Measurements from ENCODE around the gene PPIL6.
"Not testable (repeated sequence)": the region's sequence is repeated elsewhere in the genome, so short reads cannot be mapped to it uniquely, and the experiment has no call there.

Gene PPIL6

DNA sequence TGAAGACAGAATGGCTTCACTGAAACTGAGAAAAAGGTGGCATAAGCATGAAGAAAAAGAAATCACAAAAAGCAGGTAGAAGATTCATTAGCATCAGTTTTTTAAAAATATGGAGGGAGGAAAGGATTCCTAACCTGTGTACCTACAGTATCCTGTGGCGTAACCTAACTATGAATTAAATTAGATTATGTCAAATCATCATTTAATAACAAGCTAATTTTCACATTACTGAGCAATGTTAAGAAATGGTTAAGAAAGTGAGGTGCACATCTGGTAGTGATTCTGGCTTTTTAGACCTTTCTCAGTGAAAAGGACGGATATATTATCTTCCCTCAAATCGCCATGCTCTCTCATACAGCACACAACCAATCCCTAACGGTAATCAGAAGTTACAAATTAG lies 70.7 kb downstream of the PPIL6 start:
- DNase-seq (ENCODE audit: extremely low read depth in 1 of 2, low read depth in 1 of 2), result no peak

DNA sequence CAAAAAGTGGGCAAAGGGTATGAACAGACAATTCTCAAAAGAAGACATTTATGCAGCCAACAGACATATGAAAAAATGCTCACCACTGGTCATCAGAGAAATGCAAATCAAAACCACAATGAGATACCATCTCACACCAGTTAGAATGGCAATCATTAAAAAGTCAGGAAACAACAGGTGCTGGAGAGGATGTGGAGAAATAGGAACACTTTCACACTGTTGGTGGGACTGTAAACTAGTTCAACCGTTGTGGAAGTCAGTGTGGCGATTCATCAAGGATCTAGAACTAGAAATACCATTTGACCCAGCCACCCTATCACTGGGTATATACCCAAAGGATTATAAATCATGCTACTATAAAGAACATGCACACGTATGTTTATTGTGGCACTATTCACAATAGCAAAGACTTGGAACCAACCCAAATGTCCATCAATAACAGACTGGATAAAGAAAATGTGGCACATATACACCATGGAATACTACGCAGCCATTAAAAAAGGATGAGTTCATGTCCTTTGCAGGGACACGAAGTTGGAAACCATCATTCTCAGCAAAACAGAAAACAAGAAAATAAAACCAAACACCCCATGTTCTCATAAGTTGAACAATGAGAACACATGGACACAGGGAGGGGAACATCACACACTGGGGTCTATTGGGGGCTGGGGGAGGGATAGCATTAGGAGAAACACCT lies 75.9 kb downstream of the PPIL6 start:
- not testable (repeated sequence) for DNase-seq (ENCODE audit: extremely low read depth in 1 of 2, low read depth in 1 of 2)

DNA sequence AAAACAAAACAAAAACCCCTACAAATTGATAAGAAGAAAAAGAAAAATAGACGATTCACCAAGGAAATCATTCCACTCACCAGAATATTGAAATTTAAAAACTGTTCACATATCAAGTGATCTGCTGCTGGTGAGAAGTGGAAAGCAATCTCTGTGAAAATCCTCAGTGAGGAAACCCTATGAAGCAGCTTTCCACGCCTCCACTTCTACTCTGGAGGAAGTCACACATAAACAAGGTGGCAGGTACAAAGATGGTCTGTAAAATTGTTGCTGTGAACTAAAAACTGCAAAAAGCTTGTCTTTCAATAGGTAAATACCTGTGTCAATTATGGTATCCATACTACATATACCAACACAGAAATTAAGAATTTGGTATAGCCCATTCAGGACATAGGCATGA lies 76.7 kb downstream of the PPIL6 start:
- no peak for DNase-seq (ENCODE audit: extremely low read depth in 1 of 2, low read depth in 1 of 2)

DNA sequence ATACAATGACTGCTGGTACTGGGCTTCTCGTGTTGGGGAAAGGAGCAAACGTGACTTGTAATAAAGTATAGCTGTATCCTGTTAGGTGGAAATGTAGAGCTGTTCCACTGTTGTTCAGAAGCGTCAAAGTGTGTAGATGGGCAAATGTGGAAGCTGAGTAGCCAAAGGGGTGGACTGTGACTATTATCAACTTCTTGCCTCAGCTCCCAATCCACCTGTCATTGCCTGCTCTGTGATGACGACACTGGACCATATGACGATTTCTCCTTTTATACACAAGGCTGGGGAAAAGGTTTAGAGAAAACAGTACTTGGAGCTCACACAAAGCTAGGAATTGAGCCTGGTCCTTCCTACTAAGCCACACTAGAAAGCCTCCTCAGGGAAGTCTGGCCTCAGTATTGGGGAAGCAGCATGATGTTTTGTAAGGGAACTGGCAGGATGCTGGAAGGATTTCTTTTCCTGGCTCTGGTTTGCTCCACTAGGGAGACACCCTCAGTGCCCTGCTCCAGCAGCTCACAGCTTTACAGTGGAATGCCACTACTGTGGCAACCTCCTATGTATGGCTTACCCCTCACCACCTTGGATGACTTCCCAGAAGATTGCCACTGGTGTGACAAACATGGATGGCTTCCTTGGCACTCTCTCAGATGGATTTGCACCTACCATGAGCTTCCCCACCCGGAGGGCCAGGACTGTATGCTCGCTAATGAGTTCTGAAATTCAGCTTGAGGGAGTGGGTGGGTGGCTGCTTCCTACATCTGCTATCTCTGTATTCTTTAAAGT lies 78.1 kb downstream of the PPIL6 start:
- DNase-seq (ENCODE audit: extremely low read depth in 1 of 2, low read depth in 1 of 2), result no peak

DNA sequence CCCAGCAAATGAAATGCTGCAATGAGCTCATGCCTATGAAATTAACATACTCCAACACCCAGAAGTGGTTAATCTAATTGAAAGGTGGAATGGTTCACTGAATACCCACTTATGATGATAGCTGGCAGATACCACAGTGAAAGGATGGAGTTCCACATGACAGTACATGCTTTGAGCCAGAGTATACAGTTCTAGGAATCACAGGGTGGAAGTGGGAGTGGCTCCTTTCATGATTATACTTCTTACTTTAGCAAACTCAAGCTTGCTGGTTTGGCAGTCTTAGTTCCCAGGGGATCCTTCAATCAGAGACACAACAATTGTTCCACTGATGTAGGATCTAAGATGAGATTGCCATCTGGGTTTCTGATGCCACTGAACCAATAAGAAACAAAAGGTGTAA lies 79.6 kb downstream of the PPIL6 start:
- DNase-seq (ENCODE audit: extremely low read depth in 1 of 2, low read depth in 1 of 2), result no peak

DNA sequence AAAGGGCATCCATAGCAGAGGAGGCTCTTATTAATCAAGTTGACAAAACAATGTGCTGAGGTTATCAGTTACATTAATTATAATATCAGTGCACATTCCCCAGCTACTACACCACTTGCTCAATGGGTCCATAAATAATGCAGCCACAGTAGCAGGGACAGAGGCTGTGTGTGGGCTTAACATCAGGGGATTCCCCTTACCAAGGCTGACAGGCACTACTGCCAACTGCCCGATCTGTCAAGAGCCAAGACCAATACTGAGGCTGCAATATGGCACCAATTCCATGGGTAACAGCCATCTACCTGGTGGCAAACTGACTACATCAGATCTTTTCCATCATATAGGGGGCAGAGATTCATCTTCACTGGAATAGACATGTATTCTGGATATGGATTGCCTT lies 80.1 kb downstream of the PPIL6 start:
- no peak for DNase-seq (ENCODE audit: extremely low read depth in 1 of 2, low read depth in 1 of 2)

DNA sequence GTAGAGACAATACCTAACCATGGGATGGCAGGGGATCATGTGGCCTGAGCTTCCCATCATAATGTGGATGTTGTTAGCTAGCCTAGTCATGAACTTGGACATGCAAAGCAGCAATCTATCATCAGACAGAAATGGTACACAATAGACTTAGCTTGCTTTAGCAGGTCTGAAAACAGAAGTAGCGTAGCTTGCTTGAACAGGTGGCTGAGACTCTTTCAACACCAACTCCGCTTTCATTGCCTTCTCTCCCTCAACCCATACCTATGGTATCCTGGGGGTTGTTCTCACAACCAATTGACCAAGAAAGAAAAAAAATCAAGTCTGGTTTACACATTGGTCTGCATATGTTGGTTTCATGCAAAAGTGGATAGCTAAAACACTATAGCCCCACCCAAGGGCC lies 81.2 kb downstream of the PPIL6 start:
- DNase-seq (ENCODE audit: extremely low read depth in 1 of 2, low read depth in 1 of 2), result no peak

DNA sequence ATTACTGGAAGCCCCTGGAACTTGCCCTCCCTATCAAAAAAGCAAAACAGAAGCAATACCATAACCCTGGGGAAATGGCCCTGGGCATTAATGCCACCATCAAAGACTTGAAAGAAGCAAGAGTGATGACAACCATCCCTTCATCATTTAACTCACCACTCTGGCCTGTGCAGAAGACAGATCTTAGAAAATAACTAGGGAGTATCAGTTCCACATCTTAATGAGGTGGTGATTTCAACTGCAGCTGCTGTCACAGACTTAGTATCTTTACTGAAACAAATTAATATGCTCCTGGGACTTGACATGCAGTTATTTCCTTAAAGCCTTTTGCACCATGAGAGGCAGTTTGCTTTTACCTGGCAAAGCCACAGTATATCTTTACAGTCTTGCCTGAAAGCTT lies 82.2 kb downstream of the PPIL6 start:
- no peak for DNase-seq (ENCODE audit: extremely low read depth in 1 of 2, low read depth in 1 of 2)

DNA sequence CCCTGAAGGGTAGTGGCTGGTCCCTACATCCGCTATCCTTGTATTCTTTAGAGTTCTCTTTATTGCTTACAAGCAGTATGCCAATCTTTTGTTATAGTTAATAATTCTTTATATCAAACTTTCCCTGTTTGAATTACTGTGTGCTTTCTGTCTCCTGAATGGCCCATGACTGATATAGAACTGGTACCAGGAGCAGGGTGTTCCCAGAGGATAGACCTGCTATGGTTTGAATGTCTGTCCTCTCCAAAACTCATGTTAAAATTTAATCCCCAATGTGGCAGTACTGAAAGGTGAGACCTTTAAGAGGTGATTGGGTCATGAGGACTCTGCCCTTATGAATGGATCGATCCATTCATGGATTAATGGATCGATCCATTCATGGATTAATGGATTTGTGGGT lies 84.2 kb downstream of the PPIL6 start:
- no peak for DNase-seq (ENCODE audit: extremely low read depth in 1 of 2, low read depth in 1 of 2)

DNA sequence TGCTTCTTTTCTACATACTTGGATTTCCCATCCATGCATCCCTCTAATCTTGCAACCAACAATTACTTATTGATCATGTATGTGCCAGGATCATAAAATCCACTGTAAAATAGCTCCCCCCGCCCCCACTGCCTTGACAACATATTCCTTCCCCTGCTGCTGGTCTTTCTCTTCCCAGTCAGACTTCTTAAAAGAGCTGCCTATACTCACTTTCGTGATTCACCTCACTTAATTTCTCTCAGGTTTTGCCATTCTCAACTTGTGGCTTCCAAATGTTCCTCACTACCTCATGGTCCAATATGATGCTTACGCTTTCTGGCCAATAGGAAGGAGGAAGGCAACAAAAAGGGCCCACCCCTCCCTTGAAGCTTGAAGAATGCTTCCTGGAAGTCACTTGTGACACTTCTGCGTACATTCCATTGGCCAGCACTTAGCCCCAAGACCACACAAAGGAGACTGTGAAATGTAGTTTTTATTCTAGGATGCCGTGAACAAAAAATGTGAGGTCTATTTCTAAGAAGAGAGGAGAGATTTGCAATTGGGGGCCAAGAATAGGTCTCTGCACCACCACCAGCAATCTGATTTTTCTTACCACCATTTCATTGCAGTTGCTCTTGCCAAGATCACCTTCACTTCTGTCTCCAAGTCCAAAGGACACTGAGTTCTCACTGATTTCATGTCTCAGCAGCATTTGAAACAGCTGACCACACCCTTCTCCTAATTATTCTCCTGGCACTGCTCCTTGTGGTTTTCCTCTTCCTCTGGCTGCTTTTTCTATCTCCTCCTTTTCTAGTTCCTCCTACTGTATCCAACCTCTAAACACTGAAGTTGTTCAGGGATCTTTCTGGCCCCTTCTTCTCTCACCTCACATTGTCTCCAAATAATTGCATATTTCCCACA lies 88.9 kb downstream of the PPIL6 start:
- no peak for DNase-seq (ENCODE audit: extremely low read depth in 1 of 2, low read depth in 1 of 2)

DNA sequence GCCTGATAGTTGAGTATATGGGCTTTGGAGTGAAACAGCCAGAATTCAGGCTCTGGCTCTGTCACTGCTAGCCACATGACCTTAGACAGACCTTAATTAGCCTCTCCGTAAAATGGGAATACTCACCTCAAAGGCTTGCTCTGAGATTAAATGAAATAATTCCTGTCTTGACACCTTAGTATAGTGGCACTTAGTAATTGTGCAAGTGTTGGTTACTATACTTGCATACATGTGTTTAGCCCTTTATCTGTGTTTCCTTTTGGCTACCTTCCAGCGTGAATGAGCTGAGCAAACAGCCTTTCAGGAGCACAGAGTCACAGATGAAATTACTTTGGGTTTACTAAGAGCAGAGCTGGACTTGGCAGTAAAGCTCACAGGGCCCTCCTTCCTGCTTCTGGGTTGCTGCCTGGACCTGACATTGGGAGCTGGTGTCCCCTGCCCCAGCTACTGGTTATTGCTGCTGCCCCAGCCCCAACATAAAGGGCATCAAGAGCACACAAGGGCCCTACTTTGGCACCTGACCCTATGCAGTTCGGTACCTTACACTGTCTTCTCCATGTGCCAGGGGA lies 90.9 kb downstream of the PPIL6 start:
- no peak for DNase-seq (ENCODE audit: extremely low read depth in 1 of 2, low read depth in 1 of 2)

DNA sequence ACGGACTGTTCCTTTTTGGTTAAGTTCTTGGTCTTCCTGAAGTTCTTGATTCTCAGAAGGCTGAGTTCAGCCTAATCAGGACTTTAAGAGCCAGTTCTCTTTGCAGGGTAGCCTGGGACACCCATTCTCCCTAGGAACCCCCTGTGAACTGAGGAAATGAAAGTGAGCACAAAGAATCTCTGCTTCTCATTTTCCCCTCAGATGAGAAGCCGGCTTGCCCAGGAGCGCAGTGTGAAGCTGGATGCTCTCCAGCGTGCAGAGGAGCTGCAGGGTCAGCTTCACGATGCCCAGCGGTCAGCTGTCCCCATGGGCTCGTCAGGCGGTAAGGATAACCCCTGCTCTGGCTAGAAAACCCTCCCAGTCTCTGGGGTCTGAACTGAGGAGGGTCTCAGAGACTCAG lies 92.2 kb downstream of the PPIL6 start:
- DNase-seq (ENCODE audit: extremely low read depth in 1 of 2, low read depth in 1 of 2), result no peak

DNA sequence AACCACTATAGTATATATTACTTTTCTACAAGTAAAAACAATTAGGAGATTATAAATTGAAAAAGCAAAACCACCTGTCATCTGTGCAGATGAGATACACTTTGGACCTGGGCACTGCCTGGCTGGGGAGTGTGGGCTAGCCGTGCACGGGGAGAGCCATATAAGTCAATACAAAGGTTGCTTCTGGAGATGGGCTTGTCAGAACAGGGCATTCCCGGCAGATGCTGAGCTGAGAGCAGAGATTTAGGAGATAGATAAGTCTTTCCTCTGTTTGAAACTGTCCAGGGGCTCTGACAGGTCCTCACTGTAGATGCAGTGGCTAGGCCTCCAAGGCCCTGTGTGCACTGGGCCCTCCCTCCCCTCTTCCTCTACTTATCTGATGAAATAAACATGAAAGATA lies 92.6 kb downstream of the PPIL6 start:
- DNase-seq (ENCODE audit: extremely low read depth in 1 of 2, low read depth in 1 of 2), result no peak

DNA sequence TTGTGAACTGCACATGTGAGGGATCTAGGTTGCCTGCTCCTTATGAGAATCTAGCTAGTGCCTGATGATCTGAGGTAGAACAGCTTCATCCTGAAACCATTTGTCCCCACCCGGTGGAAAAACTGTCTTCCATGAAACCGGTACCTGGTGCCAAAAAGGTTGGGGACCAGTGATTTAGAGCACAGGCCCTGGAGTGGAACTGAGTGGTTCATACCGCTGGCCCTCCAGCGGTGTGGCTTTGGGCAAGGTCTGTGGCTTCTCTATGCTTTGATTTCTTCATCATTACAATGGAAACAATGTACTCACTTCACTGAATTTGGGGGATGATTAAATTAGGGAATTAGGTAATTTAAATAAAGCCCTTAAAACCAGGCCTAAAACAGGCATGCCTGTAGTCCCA lies 94.4 kb downstream of the PPIL6 start:
- no peak for DNase-seq (ENCODE audit: extremely low read depth in 1 of 2, low read depth in 1 of 2)

DNA sequence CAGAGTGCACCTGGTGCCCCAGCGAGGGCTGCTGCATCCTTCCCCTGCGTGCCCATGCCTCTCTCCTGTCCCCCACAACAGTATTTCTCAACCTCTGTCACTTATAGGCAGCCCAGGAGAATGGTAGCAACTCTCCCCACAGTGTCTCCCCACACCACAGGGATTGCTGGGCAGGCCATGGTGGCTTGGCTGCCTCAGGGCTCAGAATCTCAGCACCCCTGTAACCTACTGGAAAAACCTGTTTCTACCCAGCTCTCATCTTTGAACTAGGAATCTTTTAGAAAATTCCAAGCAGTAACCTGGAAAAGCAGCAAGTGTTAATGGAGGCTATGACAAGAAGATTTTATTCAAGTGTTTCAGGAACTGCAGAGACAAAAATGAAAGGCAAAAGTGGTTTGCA lies 96.2 kb downstream of the PPIL6 start:
- no peak for DNase-seq (ENCODE audit: extremely low read depth in 1 of 2, low read depth in 1 of 2)

DNA sequence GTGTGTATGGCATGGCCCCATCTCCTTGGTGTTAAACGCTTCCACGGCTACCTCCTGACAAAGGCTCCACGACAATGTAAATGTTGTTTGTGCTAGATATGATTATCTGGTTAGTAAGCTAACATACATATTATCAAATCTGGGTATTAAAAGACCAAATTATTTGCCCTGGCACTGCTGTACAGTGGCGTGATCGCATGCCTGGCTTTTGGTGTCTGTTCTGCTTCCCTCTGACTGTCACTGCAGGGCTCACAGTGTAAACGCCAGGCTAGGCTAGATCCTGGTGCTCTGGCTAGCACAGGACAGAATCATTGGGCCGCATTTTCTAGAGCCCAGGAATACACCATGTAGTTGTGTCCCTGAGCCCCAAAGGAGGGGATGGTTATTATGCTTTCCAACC lies 96.9 kb downstream of the PPIL6 start:
- no peak for DNase-seq (ENCODE audit: extremely low read depth in 1 of 2, low read depth in 1 of 2)

DNA sequence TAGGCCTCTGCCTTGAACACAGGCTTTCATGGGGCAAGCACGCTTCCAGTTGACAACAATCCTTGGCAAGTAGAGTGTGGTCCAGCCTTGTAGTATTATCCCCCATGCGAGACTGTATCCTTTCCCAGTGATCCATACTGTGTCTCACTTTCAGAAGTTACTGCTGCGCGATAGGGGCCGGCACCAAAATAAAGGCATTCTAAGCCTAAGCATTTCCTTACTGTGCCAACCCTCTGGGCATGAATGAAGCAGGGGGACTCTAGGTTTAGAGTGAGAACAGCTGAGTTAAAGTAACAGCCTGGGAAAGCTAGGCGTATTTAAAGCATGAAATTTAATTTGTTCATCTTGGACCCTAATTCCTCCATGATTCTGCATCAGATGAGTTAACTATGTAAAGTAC lies 97.5 kb downstream of the PPIL6 start:
- no peak for DNase-seq (ENCODE audit: extremely low read depth in 1 of 2, low read depth in 1 of 2)

DNA sequence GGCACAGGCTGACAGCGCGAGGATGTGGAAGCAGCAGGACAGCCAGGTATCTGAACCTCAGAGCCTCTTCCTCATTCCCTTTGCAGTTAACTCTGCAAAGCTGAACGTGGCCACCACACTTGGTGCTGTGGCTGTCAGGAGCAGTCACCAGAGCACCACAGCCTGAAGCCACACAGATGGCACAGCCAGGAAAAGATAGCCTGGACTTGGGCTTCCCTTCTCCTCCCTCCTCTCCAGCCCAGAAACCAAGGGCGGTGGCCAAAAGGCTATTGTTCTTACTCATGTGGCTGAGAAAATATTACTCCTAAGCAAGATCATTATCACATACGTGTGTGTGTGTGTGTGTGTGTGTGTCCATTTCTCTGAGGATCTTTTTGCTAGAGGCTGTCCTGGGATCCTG lies 97.9 kb downstream of the PPIL6 start:
- no peak for DNase-seq (ENCODE audit: extremely low read depth in 1 of 2, low read depth in 1 of 2)

DNA sequence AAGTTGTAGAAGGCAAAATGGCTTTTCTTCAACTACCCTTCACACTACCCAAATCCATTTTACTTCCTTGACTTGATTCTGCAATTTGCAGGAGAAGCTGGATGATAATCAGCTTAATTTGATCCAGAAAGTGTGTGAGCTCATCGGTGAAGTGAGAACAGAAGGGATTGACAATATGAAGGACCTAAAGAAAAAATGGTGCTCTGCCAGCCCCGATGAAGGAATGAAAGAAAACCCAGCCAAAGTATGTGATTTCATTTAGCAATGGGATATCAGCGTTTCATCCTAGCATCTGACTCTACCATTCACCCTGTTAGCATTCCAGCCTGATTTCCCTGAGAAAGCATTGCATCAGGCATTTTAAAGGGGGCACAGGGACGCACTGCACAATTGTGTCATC lies 99.6 kb downstream of the PPIL6 start:
- no peak for DNase-seq (ENCODE audit: extremely low read depth in 1 of 2, low read depth in 1 of 2)
